Measurements from ENCODE around the gene ZNF746.
A peak's percentile ranks its signal among the peaks of the same experiment; 100 is the strongest.

ZNF746 gene

GRCh38 chr7:149495785-149496641 is 1.6 kb downstream of the ZNF746 start (continued):
- TF ChIP-seq PRDM10 (tag by site-specific recombination; IDR thresholded peaks at IDR 0.05) = no peak
- TF ChIP-seq ZNF513 (tag by site-specific recombination; IDR thresholded peaks at IDR 0.05) = no peak
- no peak for TF ChIP-seq ZSCAN30 (tag by site-specific recombination; IDR thresholded peaks at IDR 0.05)
- no peak; the same call in 1 of the 2 replicates for TF ChIP-seq BCL6B (tag by site-specific recombination; IDR thresholded peaks at IDR 0.05)
- no peak for TF ChIP-seq GLI2 (tag by site-specific recombination; IDR thresholded peaks at IDR 0.05; ENCODE audit: borderline replicate concordance, low read depth)
- no peak for TF ChIP-seq BCL11A (tag by site-specific recombination; IDR thresholded peaks at IDR 0.05; ENCODE audit: low read depth)
- no peak for TF ChIP-seq ZNF639 (tag by site-specific recombination; IDR thresholded peaks at IDR 0.05)
- TF ChIP-seq ZNF621 (tag by site-specific recombination; IDR thresholded peaks at IDR 0.05) = no peak
- TF ChIP-seq ZNF18 (tag by site-specific recombination; IDR thresholded peaks at IDR 0.05) = peak; percentile 98
- TF ChIP-seq ZNF148 (tag by site-specific recombination; IDR thresholded peaks at IDR 0.05; ENCODE audit: borderline replicate concordance) = no peak
- no peak for TF ChIP-seq TCF7L2 (IDR thresholded peaks at IDR 0.05; ENCODE audit: borderline replicate concordance, low read depth, low read length)
- TF ChIP-seq ZNF214 (tag by site-specific recombination; IDR thresholded peaks at IDR 0.05; ENCODE audit: borderline replicate concordance) = no peak
- TF ChIP-seq FEZF1 (tag by site-specific recombination; IDR thresholded peaks at IDR 0.05) = 0 out of 2 replicates have a peak, but pooled peaks have one; percentile 8
- peak; percentile 87 for TF ChIP-seq ZXDB (tag by site-specific recombination; IDR thresholded peaks at IDR 0.05)
- no peak for TF ChIP-seq ZNF555 (tag by site-specific recombination; conservative IDR thresholded peaks at IDR 0.05)
- TF ChIP-seq ZNF211 (tag by site-specific recombination; IDR thresholded peaks at IDR 0.05; ENCODE audit: low read depth) = no peak
- TF ChIP-seq ZBTB17 (tag by site-specific recombination; IDR thresholded peaks at IDR 0.05) = peak; percentile 70
- TF ChIP-seq ZBTB11 (tag by site-specific recombination; conservative IDR thresholded peaks at IDR 0.05; ENCODE audit: low read depth) = no peak
- no peak for TF ChIP-seq OVOL3 (tag by site-specific recombination; IDR thresholded peaks at IDR 0.05)
- TF ChIP-seq ZBTB8A (tag by site-specific recombination; IDR thresholded peaks at IDR 0.05) = peak; percentile 82
- TF ChIP-seq ELK4 (IDR thresholded peaks at IDR 0.05; ENCODE audit: borderline replicate concordance, low read depth, low read length) = no peak
